ENCODE results near the gene CTDSPL.

- TF ChIP-seq CTCF (IDR thresholded peaks at IDR 0.05) = no peak
- TF ChIP-seq POLR2AphosphoS5 (IDR thresholded peaks at IDR 0.05) = no peak
- TF ChIP-seq EP300 (IDR thresholded peaks at IDR 0.05) = no peak
- TF ChIP-seq POLR2A (IDR thresholded peaks at IDR 0.05) = no peak
These were observed 36.7 kb downstream of the CTDSPL start for GRCh38 chr3:37898424-37898823.
